H1 (cell line): ENCODE data around the gene INPPL1. TPM values are rescaled to one million over a fixed set of nuclear protein-coding genes. Genes with fewer than 3 reads are reported as not detected.

Experiments
- BCL11A ChIP-seq, 2 experiments: IDR thresholded peaks; one replicate each; pipeline ENCODE4 v1.6.1; 2011; ENCODE audit warnings: low read depth in 2 of 2, low read length in 2 of 2, mild to moderate bottlenecking in 2 of 2
- SIX5 ChIP-seq: IDR thresholded peaks from 2 replicates; pipeline ENCODE4 v1.6.1; 2011; ENCODE audit warnings: mild to moderate bottlenecking, low read depth, low read length
- polyA plus RNA-seq, 7 experiments: library from polyadenylated mRNA; depleted of rRNA in 3 of 7; stranded (reverse) in 5 of 7; unstranded in 2 of 7; fragments of >200 nt in 5 of 7; fragments of 200-250 nt in 2 of 7; gene quantifications; 1 replicate in 5 of 7; 2 replicates in 1 of 7; 4 replicates in 1 of 7; pipeline versions ENCODE4 v1.2.1 to v1.2.3, GENCODE V29; 2011 to 2013; ENCODE audit warnings: missing spikeins in 2 of 7, mixed read lengths in 2 of 7
- total RNA-seq: library from RNA; stranded (reverse); fragmentation: NEBNext Ultra II Directional; extraction: Animal tissue kit (Norgen Biotek cat#: 25700); gene quantifications from 2 replicates; pipeline ENCODE4 v1.2.1, GENCODE V29; 2021

The INPPL1 gene
- total and polyA plus RNA-seq, 2 of the 8 experiments (the other 6 are each of a cell fraction or from before 2014, with no cell fraction given): 54.5 to 79.5 TPM

GRCh38 chr11:72271980-72272379 is 47.4 kb downstream of the INPPL1 start (continued):
- TF ChIP-seq BCL11A (IDR thresholded peaks at IDR 0.05; ENCODE audit: low read depth in 2 of 2, low read length in 2 of 2) (no peak), SIX5 (no peak)
